Stimulated activated CD4-positive, alpha-beta T cell treated with anti-CD3 and anti-CD28 coated beads, Interleukin-1b, Interleukin-23, amount 100 ng/mL, for 48 hours (primary cell): ENCODE data around the gene OR2S2.

Source experiments
- DNase-seq: peaks from one replicate; pipeline ENCODE4 v3.0.0-alpha.2; 2020

OR2S2 gene

DNA sequence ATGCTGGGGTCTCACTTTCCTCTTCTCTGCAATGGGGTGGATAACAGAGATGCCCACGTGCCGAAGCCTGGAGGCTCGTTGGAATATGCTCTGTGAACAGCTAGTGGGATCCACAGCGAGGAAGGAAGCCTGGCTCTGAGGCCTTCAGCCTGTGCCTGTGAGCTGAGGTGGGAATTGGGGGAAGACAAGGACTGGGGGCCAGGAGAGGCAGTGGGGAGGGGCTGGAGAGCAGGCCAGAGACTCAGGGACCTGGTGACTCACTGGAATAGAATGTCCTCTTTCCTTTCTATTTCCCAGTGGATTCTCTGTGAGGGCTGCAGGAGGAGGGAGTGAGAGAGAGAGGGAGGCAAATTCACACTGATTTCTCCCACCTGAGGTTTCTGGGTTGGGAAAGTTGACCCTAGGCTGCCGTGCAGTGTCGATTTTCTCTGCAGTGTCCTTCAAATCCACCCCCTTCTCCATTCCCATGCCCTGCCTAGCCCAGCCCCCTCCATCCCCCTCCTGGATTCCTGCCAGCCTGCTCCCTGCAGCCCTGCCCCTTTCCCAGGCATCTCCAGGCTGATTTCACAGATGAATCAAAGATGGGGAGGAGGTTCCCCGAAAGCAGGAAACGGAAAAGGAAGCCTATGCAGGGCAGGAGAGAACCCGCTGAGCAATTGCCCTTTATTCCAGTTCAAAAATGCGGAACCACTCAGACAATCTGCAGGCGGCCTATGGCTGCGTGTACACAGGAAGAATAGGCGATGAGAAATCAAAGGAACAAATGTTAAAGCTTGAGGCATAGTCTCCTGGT, 50.0 kb downstream of the OR2S2 start:
- no peak for DNase-seq
